HG03095 (cell line): ENCODE results near the gene OTOA.
"Not testable (repeated sequence)": the region's sequence is repeated elsewhere in the genome, so short reads cannot be mapped to it uniquely, and the experiment has no call there.

Source experiments
- ATAC-seq: cut with Tn5 transposase; IDR thresholded peaks from one replicate; pipeline ENCODE4 v1.9.1; 2021; ENCODE audit warnings: moderate library complexity; ENCODE audit not compliant: unreplicated experiment

Gene OTOA

DNA sequence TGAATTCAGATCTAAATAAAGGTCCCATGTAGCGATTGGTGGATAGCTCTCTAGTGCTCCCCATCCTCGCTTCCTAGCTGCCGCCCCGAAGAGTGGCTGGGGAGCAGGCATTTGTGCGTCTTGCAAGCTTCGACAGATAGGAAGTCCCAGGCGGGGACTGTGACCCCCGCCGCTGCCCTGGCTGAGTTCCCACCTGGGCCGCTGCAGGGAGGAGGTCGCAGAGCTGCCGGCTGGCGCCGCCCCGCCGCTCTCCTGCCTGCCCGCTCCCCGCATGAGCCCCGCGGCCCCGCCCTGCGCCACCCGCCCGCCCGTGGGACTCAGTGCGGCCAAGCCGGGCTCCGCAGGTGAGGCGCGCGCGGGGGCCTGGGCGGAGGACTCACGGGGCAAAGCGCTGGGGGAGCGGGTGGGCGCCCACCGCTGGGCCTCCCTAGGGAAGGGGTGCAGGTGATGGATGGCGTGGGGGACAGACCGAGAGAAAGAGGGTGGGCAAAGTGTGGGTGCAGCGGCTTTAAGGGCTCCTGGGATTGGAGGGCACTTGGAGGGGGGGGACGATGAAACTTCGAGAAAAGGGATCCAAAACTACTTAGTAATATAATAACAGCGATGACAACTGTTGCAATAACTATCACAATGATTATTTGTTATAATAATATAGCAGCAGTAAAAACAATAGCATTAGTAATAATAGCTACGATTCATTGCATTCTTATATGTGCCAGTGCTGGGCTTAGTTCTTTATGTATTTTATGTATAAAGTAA lies at the start of gene OTOA:
TSS of gene OTOA (plus strand) at position 80 of the 759 bp plus-strand sequence. CDS start 14,547 bp downstream, outside the sequence.
- no peak for ATAC-seq

DNA sequence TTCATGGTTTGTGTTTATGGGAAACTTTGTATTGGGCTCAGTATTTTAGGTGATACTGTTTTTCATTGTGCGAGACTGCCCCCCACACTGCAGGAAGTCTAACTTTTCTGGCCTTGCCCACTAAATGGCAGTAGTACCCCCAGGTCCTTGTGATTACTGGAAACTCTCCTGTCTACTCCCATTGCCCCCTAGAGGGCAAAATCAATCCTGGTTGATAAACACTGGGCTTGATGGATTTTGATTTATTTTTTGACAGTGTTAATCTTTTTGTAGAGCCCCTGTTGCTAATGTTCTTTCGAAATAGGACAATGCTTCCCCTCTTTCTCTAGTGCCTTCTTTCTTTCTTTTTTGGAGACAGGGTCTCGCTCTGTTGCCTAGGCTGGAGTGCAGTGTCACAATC lies 48.9 kb upstream of the OTOA start:
- ATAC-seq = no peak

DNA sequence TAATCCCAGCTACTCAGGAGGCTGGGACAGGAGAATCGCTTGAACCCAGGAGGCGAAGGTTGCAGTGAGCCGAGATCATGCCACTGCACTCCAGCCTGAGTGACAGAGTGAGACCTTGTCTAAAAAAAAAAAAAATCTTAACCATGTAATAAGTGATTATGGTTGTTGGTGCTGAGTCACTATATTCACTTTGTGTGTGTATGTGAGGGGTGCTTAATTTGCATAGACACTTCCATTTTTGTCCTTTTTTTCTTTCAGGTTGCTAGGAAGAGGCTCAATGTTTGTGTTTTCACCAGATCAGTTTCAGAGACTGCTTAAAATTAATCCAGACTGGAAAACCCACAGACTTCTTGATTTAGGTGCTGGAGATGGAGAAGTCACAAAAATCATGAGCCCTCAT lies 46.2 kb upstream of the OTOA start:
- ATAC-seq = no peak

DNA sequence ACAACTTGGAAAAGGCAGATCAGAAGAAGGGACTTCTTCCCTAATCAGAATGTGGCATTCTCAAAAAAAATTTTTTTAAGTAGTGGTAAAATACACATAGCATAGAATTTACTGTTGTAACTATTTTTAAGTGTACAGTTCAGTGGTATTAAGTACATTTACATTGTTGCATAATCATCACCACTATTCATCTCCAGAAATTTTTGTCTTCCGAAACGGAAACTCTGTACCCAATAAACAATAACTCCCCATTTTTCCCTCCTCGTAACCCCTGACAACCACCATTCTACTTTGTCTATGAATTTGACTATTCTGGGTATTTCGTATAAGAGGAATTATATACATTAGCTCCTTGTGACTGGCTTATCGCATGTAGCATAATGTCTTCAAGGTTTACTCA lies 45.5 kb upstream of the OTOA start:
- no peak for ATAC-seq

DNA sequence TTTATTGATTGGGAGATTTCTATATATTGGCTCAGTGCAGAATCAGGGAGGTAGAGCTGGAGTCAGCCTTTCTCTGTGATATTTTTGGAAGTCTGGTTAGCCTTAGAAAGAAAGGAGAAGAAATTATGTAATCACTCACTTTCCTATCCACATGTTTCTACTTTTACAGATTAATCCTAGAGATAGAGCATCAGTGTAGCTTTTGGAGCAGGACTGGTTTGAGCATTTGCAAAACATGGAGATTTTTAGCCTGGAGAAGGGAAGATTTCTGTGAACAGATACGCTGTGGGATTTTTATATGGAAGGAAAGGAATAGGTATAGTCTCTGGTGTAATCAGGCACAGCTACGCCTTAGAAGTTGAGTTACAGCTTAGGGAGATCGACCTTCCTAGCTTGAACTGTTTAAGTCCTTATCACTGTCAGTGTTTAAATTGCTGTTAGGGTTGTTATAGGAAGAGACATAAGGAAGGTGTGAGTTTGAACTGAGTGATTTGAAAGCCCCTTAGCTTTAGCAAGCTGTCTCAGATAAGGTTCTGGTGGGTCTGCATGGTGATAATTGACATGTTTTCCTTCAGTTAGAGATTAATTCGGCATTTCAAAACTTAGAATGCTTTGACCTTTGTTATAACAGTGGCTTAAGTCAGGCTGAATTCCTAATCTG lies 43.9 kb upstream of the OTOA start:
- no peak for ATAC-seq

DNA sequence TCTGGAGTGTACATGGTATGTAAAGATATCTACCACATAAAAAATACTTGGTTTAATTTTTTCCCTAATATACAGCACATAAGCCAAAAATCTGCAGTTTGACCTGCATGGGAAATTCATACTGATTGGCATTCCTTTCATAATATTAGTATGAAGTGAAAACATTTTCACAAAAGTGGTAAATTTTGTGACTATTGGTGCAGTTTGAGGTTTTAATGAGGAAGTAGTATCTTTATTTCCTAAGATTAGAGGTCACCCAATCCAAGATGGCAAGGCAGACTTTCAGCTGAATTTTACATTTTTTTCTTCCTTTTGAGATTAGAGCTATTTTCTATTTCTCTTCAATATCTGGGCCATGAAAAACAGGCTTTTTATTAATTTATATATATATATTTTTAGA lies 43.2 kb upstream of the OTOA start:
- ATAC-seq = no peak

DNA sequence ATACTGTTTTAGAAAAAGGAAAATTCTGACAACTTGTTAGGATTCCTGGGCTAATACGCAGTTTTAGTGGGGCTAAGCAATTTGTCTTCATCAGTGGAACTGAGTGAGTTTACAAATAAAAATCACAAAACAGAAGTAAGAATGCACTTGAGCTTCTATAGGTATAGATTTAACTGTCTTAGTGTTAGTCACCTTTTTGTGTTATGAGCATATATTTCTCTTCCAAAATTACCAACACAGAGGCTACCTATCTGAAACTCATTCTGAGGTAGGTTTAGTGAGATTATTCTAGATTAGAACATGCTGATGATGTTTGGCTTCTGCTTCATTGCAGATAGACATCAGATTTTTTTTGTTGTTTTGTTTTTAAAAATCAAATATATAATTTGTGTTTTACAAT lies 41.2 kb upstream of the OTOA start:
- ATAC-seq = no peak

DNA sequence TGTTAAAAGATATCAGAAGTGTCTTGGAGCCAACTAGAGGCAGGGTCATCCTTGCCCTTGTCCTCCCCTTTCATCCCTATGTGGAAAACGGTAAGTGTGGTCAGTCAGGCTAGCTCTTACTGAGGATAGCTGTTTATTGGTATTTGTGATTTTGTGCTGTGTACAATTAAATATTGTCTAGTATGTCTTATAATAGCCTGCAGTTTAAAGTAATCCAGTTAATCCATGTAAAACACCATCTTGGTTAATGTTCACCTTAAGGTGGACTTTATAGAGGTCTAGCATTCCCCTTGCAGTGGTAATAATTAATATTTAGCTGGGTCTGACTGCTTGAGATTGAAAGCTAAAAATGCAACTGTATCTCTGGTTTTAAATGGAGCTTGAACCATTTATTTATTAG lies 38.7 kb upstream of the OTOA start:
- no peak for ATAC-seq

DNA sequence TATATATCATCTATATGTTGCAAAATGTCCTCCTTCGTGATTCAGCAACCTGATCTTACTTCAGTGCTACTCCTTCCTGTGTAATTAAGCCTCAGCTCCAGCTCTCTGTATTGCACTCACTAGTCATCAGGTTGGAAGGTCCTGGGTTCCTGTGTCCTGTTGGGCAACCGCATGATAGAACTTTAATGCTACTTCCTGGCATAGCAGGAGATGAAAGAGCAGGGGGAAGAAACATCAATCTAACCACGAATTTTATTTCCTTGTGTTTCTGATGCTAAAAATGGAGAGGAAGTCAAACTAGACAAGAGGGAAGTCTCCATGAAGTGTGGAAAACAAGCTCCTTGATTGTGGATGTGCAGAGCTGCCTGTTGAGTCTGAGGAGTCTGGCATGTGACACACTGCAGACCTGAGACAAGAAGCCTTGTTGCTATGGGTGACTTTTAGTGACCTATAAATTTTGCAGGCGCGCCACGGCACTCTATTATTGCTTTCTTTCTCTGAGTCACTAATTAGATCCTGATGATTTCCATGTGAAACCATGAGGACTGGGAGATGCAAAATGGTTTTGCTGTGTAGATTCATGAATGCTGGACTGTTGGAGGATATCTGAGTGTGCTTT lies 37.0 kb upstream of the OTOA start:
- ATAC-seq = no peak

DNA sequence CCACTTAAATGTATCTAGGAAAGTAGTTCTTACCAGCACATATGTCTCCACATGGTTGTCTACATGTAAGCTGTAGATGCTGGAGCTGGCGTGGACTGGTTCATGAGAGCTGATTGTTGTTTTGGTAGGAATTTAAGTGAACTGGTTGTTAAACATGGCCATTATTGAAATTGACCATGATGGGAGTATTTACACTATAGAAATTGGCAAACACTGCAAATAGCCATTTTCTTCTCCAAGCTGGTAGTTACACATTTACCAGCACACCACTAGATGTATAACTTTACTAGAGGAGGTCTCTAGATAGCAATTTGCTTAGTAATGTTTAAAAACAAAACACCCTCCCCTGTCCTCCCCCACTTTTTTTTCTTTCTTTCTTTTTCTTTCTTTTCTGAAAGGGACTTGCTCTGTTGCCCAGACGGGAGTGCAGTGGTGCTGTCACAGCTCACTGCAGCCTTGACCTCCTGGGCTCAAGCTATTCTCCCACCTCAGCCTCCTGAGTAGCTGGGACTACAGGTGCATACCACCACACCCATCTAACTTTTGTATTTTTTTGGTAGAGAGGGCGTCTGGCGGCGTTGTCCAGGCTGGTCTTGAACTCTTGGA lies 35.5 kb upstream of the OTOA start:
- ATAC-seq = no peak

DNA sequence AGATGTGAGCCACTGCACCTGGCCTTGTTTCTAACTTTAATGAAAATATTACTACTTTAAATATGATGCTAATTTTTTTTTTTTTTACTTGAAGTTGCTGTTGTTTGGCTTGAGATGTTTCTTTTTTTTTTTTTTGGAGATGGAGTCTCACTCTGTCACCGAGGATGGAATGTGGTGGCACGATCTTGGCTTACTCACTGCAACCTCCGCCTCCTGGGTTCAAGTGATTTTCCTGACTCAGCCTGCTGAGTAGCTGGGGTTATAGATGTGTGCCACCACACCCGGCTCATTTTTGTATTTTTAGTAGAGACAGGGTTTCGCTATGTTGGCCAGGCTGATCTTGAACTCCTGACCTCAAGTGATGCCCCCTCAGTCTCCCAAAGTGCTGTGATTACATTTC lies 35.0 kb upstream of the OTOA start:
- ATAC-seq = no peak

DNA sequence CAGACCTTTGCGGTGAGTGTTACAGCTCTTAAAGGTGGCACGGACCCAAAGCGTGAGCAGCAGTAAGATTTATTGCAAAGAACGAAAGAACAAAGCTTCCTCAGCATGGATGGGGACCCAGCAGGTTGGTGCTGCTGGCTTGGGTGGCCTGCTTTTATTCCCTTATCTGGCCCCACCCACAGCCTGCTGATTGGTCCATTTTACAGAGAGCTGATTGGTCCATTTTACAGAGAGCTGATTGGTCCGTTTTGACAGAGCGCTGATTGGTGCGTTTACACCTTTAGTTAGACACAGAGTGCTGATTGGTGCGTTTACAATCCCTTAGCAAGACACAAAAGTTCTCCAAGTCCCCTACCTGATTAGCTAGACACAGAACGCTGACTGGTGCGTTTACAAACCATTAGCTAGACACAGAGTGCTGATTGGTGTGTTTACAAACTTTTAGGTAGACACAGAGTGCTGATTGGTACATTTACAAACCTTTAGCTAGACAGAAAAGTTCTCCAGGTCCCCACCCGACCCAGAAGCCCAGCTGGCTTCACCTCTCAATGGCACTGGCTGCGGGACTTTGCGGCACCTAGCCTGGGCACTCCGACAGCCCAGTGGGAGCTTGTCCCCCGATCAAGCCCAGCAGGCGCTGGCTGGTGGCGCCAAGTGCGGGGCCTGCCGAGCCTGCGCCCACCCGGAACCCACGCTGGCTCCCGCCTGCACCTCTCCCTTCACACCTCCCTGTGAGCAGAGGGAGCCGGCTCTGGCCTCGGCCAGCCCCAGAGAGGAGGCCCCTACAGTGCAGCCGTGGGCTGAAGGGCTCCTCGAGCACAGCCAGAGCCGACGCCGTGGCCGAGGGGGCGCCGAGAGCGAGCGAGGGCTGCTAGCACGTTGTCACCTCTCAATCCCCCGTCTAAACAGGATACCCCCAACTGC lies 33.9 kb upstream of the OTOA start:
- not testable (repeated sequence) for ATAC-seq

DNA sequence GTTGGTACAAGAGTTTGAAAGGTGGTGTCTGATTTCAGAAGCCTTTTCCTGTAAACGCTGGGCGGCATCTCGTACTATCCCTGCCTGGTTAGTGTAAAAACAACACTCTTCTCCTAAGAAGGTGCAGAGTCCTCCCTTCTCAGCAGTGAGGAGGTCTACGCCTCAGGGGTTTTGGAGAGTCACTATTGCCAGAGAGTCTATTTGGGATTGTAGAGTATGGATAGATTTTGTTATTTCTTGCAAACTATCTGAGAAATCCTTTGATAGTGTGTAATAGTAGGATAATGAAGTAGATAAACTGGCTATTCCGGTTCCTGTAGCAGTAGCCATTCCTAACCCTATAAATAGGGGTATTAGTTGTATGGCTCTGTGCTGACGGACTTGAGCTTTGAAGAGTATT lies 32.9 kb upstream of the OTOA start:
- not testable (repeated sequence) for ATAC-seq

DNA sequence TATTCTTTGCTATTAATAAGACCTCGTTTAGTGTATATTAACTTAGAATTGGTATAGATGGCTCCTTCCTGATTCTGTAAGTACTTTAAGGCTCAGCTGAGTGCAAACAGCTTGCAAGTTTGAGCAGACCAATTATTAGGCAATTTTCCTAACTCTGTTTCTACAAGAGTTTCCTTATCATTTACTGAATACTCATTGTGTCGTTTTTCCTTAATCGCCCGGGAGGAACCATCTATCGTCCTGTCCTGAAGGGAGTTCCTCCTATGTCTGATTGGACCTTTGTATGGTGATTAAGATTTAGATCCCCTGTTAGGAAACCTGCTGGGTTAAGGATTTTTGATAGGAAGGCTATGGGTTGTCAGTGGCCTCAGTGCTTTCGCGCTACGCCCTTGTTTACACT lies 32.4 kb upstream of the OTOA start:
- not testable (repeated sequence) for ATAC-seq

DNA sequence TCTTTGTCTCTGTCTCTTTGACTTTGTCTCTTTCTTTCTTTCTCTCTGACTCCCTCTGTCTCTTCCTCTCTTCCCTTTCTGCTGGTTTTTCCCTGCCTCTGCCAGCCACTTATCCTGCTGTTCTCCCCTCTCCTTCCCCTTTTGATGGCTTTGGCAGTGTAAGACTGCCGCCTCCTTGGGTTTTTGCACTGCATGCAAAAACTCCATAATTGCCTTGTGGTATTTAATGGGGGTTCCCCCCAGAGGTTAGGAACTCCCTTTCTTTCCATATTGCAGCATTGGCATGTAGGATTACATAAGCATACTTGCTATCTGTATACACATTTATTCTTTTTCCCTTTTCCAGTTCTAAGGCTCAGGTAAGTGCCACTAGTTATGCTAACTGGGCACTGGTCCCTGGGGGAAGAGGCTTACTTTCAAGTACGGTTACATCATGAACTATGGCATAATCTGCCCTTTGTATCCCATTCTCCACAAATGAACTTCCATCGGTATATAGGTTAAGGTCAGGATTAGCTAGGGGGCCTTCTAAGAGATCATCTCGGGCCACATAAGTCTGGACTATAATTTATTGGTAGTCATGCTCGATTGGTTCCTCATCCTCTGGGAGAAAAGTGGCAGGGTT lies 31.7 kb upstream of the OTOA start:
- not testable (repeated sequence) for ATAC-seq

DNA sequence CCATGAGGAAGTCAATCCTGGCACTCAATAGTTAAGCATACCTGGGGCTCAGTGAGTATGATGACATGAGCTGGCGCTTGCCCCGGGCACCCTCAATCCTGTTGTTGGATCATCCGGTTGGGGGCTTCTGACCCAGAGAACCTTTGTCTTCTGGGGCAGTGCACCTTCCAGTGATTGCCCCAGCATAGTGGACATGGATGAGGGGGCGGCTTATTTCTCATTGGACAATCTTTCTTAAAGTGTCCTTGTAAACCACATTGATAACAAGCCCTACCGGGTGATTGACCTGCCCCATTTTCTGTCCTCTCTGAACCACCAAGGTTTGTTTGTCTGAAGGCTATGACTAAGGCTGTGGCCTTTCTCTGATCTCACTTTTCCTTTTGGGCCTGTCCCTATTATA lies 29.6 kb upstream of the OTOA start:
- no peak for ATAC-seq

DNA sequence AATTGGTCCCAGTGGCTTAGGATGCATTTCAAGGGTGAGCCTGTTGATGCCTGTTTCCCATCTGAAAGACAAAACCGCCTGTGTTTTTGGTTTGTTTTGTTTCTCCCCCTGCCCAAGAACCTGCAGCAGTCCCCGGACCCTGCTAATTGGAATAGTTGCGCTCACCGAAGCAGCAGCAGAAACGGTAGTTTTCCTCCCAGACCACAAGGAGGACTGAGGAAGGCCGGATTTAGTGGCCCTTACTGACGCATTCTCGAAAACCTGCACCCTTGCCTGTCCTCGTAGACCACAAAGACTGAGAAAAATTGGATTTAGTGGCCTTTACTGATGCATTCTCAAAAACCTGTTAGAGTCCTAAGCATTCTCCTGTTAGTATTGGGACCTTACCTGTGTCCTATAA lies 28.1 kb upstream of the OTOA start:
- ATAC-seq = not testable (repeated sequence)

DNA sequence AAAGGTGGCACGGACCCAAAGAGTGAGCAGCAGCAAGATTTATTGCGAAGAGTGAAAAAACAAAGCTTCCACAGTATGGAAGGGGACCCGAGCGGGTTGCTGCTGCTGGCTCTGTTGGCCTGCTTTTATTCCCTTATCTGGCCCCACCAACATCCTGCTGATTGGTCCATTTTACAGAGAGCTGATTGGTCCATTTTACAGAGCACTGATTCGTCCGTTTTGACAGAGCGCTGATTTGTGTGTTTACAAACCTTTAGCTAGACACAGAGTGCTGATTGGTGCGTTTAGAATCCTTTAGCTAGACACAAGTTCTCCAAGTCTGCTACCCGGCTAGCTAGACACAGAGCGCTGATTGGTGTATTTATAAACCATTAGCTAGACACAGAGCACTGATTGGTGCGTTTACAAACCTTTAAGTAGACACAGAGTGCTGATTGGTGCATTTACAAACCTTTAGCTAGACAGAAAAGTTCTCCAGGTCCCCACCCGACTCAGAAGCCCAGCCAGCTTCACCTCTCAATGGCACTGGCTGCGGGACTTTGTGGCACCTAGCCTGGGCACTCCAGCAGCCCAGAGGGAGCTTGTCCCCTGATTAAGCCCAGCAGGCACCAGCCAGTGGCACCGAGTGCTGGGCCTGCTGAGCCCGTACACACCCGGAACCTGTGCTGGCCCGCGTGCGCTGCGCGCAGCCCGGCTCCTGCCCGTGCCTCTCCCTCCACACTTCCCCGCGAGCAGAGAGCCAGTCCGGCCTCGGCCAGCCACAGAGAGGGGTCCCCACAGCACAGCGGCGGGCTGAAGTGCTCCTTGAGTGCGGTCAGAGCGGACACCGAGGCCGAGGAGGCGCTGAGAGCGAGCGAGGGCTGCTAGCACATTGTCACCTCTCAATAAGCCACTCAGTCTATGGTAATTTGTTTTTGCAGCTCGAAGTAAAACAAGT lies 26.5 kb upstream of the OTOA start:
- ATAC-seq = no peak

DNA sequence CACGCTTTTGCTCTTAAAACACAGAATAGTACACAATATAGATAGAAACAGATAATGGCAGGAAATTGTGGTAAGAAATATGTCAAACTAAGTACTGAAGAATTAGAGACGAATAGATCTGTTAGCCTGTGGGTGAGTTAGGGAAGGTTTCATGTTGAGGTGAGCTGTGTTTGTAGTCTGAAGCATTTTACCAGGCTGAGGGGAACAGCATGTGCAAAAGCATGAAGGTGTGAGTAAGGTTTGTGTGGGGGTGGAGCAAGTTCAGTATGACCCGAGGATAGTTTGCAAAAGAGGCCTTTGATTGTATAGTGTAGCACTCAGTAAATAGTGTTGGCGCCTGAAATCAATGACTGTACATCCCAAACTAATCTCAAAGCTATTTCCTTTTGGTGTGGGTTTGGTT lies 25.2 kb upstream of the OTOA start:
- ATAC-seq = no peak
